HepG2 (cell line): Measurements from ENCODE around the gene AKAP8L. TPM values are rescaled to one million over a fixed set of nuclear protein-coding genes. Genes with fewer than 3 reads are reported as not detected.

Source experiments
- POLR2AphosphoS5 ChIP-seq: IDR thresholded peaks from 2 replicates; pipeline ENCODE4 v1.6.1; 2012; ENCODE audit warnings: low read depth, low read length
- ZNF619 ChIP-seq: sonication (generic); formaldehyde crosslinking; IDR thresholded peaks from 2 replicates; pipeline ENCODE4 v1.4.0; 2020; ENCODE audit warnings: mild to moderate bottlenecking, missing genetic modification reagents
- polyA plus RNA-seq, 8 experiments: library from polyadenylated mRNA; depleted of rRNA in 3 of 8; stranded (reverse) in 7 of 8; unstranded in 1 of 8; fragments of >200 nt; fragmentation: Illumina TruSeq in 4 of 8; extraction: Trizol in 4 of 8; gene quantifications; 2 replicates each; pipeline versions ENCODE4 v1.2.1 to v1.2.3, GENCODE V29; 2011 to 2016; ENCODE audit warnings: low read depth in 4 of 8, missing spikeins in 1 of 8, mixed read lengths in 1 of 8; ENCODE audit not compliant: insufficient read depth in 1 of 8
- total RNA-seq, 5 experiments: library from RNA; depleted of rRNA; stranded (reverse); fragments of >200 nt; fragmentation: Illumina TruSeq; extraction: Trizol; gene quantifications; 2 replicates each; pipeline ENCODE4 v1.2.3, GENCODE V29; 2016; ENCODE audit warnings: low read depth in 1 of 5
- TF ChIP-seq, protein P1 (sequence below): sonication (generic); formaldehyde crosslinking; IDR thresholded peaks from 2 replicates; pipeline ENCODE4 v1.4.0; 2020; ENCODE audit warnings: mild to moderate bottlenecking, missing genetic modification reagents
- TF ChIP-seq, protein P2 (sequence below): sonication (generic); formaldehyde crosslinking; IDR thresholded peaks from 2 replicates; pipeline ENCODE4 v1.5.0; 2020; ENCODE audit warnings: missing genetic modification reagents
- TF ChIP-seq, protein P3 (sequence below): sonication (generic); formaldehyde crosslinking; IDR thresholded peaks from 2 replicates; pipeline ENCODE4 v1.9.0; 2021; ENCODE audit warnings: mild to moderate bottlenecking, missing genetic modification reagents
- TF ChIP-seq, protein P4 (sequence below): sonication (generic); formaldehyde crosslinking; IDR thresholded peaks from 2 replicates; pipeline ENCODE4 v1.5.0; 2020; ENCODE audit warnings: mild to moderate bottlenecking, missing genetic modification reagents, borderline replicate concordance
- TF ChIP-seq, protein P5 (sequence below): sonication (generic); formaldehyde crosslinking; IDR thresholded peaks from 2 replicates; pipeline ENCODE4 v1.5.0; 2020; ENCODE audit warnings: mild to moderate bottlenecking, missing genetic modification reagents
- TF ChIP-seq, protein P6 (sequence below): sonication (generic); formaldehyde crosslinking; IDR thresholded peaks from 2 replicates; pipeline ENCODE4 v1.9.0; 2022; ENCODE audit warnings: missing genetic modification reagents, mild to moderate bottlenecking, borderline replicate concordance

The AKAP8L gene
- total and polyA plus RNA-seq, 2 of the 13 experiments (the other 11 are each of a cell fraction or from before 2014, with no cell fraction given), result 48.2 to 49.6 TPM

DNA sequence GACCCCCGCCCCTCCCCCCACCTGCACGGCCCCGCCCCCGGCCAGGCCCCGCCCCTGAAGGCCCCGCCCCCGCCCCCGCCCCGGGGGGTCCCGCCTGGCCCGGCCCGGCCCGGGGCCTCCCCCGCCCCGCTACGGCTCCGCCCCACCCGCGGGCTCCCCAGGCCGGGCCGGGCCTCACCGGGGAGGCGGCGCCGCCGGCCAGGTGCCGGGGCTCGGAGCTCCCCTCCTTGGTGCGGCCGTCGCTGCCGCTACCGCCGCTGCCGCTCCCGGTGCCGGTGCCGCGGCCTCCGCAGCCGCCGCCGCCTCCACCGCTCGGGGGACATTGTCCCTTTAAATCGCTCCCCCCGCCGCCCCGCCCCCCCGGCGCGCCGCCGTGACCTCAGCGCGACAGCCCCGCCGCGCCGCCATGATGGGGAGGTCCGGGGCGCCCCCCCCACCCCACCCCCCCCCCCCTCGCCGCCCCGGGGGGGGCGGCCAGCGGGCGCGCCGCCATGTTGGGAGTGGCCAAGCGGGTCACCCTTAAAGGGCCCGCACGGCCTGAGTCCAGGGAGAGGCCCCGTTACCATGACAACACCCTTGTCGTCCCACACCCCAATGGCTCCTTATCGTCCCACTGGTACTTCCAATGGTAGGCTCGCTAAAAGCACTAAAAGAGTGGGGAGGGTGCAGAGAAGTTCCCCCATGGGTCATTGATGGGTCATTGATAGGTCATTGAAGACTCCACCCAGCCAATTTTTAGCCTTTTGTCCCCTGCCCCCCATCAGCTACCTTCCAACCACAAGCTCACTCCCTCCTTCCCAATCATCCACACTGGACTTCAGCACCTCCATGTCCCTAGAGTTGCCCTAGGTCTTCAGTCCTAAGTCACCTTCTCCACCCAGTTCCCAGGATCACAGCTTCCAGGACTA is 31.1 kb upstream of the AKAP8L start, which contains the start of gene WIZ (continued):
- TF ChIP-seq, protein P1, sequence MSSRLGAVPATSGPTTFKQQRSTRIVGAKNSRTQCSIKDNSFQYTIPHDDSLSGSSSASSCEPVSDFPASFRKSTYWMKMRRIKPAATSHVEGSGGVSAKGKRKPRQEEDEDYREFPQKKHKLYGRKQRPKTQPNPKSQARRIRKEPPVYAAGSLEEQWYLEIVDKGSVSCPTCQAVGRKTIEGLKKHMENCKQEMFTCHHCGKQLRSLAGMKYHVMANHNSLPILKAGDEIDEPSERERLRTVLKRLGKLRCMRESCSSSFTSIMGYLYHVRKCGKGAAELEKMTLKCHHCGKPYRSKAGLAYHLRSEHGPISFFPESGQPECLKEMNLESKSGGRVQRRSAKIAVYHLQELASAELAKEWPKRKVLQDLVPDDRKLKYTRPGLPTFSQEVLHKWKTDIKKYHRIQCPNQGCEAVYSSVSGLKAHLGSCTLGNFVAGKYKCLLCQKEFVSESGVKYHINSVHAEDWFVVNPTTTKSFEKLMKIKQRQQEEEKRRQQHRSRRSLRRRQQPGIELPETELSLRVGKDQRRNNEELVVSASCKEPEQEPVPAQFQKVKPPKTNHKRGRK (CRISPR knock-in tag), result no peak
- TF ChIP-seq, protein P2, sequence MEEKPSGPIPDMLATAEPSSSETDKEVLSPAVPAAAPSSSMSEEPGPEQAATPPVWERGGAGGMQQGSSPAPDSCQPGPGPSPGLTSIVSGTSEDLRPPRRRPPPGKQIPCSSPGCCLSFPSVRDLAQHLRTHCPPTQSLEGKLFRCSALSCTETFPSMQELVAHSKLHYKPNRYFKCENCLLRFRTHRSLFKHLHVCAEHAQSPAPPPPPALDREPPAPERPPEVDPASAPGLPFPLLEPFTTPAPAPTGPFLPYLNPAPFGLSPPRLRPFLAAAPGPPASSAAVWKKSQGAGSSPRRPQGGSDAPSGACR, result no peak
- no peak for TF ChIP-seq ZNF619 (CRISPR knock-in tag)
- TF ChIP-seq, protein P3, sequence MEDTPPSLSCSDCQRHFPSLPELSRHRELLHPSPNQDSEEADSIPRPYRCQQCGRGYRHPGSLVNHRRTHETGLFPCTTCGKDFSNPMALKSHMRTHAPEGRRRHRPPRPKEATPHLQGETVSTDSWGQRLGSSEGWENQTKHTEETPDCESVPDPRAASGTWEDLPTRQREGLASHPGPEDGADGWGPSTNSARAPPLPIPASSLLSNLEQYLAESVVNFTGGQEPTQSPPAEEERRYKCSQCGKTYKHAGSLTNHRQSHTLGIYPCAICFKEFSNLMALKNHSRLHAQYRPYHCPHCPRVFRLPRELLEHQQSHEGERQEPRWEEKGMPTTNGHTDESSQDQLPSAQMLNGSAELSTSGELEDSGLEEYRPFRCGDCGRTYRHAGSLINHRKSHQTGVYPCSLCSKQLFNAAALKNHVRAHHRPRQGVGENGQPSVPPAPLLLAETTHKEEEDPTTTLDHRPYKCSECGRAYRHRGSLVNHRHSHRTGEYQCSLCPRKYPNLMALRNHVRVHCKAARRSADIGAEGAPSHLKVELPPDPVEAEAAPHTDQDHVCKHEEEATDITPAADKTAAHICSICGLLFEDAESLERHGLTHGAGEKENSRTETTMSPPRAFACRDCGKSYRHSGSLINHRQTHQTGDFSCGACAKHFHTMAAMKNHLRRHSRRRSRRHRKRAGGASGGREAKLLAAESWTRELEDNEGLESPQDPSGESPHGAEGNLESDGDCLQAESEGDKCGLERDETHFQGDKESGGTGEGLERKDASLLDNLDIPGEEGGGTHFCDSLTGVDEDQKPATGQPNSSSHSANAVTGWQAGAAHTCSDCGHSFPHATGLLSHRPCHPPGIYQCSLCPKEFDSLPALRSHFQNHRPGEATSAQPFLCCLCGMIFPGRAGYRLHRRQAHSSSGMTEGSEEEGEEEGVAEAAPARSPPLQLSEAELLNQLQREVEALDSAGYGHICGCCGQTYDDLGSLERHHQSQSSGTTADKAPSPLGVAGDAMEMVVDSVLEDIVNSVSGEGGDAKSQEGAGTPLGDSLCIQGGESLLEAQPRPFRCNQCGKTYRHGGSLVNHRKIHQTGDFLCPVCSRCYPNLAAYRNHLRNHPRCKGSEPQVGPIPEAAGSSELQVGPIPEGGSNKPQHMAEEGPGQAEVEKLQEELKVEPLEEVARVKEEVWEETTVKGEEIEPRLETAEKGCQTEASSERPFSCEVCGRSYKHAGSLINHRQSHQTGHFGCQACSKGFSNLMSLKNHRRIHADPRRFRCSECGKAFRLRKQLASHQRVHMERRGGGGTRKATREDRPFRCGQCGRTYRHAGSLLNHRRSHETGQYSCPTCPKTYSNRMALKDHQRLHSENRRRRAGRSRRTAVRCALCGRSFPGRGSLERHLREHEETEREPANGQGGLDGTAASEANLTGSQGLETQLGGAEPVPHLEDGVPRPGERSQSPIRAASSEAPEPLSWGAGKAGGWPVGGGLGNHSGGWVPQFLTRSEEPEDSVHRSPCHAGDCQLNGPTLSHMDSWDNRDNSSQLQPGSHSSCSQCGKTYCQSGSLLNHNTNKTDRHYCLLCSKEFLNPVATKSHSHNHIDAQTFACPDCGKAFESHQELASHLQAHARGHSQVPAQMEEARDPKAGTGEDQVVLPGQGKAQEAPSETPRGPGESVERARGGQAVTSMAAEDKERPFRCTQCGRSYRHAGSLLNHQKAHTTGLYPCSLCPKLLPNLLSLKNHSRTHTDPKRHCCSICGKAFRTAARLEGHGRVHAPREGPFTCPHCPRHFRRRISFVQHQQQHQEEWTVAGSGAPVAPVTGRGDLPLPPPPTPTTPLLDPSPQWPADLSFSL, result no peak
- TF ChIP-seq, protein P4, sequence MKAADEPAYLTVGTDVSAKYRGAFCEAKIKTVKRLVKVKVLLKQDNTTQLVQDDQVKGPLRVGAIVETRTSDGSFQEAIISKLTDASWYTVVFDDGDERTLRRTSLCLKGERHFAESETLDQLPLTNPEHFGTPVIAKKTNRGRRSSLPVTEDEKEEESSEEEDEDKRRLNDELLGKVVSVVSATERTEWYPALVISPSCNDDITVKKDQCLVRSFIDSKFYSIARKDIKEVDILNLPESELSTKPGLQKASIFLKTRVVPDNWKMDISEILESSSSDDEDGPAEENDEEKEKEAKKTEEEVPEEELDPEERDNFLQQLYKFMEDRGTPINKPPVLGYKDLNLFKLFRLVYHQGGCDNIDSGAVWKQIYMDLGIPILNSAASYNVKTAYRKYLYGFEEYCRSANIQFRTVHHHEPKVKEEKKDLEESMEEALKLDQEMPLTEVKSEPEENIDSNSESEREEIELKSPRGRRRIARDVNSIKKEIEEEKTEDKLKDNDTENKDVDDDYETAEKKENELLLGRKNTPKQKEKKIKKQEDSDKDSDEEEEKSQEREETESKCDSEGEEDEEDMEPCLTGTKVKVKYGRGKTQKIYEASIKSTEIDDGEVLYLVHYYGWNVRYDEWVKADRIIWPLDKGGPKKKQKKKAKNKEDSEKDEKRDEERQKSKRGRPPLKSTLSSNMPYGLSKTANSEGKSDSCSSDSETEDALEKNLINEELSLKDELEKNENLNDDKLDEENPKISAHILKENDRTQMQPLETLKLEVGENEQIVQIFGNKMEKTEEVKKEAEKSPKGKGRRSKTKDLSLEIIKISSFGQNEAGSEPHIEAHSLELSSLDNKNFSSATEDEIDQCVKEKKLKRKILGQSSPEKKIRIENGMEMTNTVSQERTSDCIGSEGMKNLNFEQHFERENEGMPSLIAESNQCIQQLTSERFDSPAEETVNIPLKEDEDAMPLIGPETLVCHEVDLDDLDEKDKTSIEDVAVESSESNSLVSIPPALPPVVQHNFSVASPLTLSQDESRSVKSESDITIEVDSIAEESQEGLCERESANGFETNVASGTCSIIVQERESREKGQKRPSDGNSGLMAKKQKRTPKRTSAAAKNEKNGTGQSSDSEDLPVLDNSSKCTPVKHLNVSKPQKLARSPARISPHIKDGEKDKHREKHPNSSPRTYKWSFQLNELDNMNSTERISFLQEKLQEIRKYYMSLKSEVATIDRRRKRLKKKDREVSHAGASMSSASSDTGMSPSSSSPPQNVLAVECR (CRISPR knock-in tag), result no peak
- TF ChIP-seq, protein P5, sequence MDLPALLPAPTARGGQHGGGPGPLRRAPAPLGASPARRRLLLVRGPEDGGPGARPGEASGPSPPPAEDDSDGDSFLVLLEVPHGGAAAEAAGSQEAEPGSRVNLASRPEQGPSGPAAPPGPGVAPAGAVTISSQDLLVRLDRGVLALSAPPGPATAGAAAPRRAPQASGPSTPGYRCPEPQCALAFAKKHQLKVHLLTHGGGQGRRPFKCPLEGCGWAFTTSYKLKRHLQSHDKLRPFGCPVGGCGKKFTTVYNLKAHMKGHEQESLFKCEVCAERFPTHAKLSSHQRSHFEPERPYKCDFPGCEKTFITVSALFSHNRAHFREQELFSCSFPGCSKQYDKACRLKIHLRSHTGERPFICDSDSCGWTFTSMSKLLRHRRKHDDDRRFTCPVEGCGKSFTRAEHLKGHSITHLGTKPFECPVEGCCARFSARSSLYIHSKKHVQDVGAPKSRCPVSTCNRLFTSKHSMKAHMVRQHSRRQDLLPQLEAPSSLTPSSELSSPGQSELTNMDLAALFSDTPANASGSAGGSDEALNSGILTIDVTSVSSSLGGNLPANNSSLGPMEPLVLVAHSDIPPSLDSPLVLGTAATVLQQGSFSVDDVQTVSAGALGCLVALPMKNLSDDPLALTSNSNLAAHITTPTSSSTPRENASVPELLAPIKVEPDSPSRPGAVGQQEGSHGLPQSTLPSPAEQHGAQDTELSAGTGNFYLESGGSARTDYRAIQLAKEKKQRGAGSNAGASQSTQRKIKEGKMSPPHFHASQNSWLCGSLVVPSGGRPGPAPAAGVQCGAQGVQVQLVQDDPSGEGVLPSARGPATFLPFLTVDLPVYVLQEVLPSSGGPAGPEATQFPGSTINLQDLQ (CRISPR knock-in tag), result 0 out of 2 replicates have a peak, but pooled peaks have one; percentile 1
- TF ChIP-seq POLR2AphosphoS5, result no peak
- TF ChIP-seq, protein P6, sequence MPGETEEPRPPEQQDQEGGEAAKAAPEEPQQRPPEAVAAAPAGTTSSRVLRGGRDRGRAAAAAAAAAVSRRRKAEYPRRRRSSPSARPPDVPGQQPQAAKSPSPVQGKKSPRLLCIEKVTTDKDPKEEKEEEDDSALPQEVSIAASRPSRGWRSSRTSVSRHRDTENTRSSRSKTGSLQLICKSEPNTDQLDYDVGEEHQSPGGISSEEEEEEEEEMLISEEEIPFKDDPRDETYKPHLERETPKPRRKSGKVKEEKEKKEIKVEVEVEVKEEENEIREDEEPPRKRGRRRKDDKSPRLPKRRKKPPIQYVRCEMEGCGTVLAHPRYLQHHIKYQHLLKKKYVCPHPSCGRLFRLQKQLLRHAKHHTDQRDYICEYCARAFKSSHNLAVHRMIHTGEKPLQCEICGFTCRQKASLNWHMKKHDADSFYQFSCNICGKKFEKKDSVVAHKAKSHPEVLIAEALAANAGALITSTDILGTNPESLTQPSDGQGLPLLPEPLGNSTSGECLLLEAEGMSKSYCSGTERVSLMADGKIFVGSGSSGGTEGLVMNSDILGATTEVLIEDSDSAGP (CRISPR knock-in tag), result peak; percentile 99
